Naive thymus-derived CD8-positive, alpha-beta T cell (primary cell): Measurements from ENCODE around the gene VTI1A. TPM values are rescaled to one million over a fixed set of nuclear protein-coding genes. Genes with fewer than 3 reads are reported as not detected.

Source experiments
- ATAC-seq, 2 donors: fragments of 150-1000 bp; cut with Tn5 transposase in 1 of 2; sonication (Bioruptor Pico), chemical (Tn5 transposase) in 1 of 2; 1 replicate in 1 of 2; 2 replicates in 1 of 2; pipeline ENCODE4 v1.10.0; 2021; ENCODE audit warnings: mild to moderate bottlenecking in 2 of 2, moderate library complexity in 2 of 2
- POLR2A ChIA-PET: fragments of 350-600 bp; sonication (Branson Sonifier 250); formaldehyde crosslinking; loops from one replicate; lab custom pipeline; 2021; ENCODE audit warnings: antibody characterized with exemption; lab: Charles Lee
- DNase-seq, 10 donors: peaks; one replicate each; pipeline versions ENCODE4 v3.0.0 to v3.0.0-alpha.2; 2020 to 2022
- H3K27ac Mint-ChIP-seq, 10 donors: one replicate each; pipeline ENCODE4 v1.8.0; 2020 to 2022; ENCODE audit warnings: mild to moderate bottlenecking in 10 of 10, mixed read lengths in 10 of 10, moderate library complexity in 4 of 10, inconsistent platforms in 1 of 10
- H3K27me3 Mint-ChIP-seq, 5 donors: one replicate each; pipeline ENCODE4 v1.8.0; 2021 to 2022; ENCODE audit warnings: mixed read lengths in 5 of 5
- H3K36me3 Mint-ChIP-seq, 3 donors: one replicate each; pipeline ENCODE4 v1.8.0; 2020 to 2022; ENCODE audit warnings: mixed read lengths in 3 of 3, mild to moderate bottlenecking in 2 of 3, inconsistent platforms in 1 of 3
- H3K4me1 Mint-ChIP-seq, 4 donors: one replicate each; pipeline ENCODE4 v1.8.0; 2021 to 2022; ENCODE audit warnings: mixed read lengths in 4 of 4
- H3K4me3 Mint-ChIP-seq, 10 donors: one replicate each; pipeline ENCODE4 v1.8.0; 2020 to 2022; ENCODE audit warnings: mild to moderate bottlenecking in 10 of 10, mixed read lengths in 10 of 10, moderate library complexity in 6 of 10, inconsistent platforms in 1 of 10
- H3K9me3 Mint-ChIP-seq, 9 donors: one replicate each; pipeline ENCODE4 v1.8.0; 2020 to 2022; ENCODE audit warnings: mixed read lengths in 9 of 9, mild to moderate bottlenecking in 3 of 9, inconsistent platforms in 1 of 9, moderate library complexity in 1 of 9
- polyA plus RNA-seq, 3 donors: library from polyadenylated mRNA; unstranded; fragments of 300-500 nt; fragmentation: Illumina TruSeq; gene quantifications; one replicate each; pipeline ENCODE4 v1.2.3, GENCODE V29; 2021
- total RNA-seq, 8 experiments: library from RNA in 2 of 8; stranded (reverse) in 2 of 8; gene quantifications; one replicate each; pipeline ENCODE4 v1.2.3 and lab custom pipeline; 2021 to 2026

Gene VTI1A
- total and polyA plus RNA-seq, 5 experiments from 2014 or later = 24.4 to 42.7 (median 30.2) TPM

DNA sequence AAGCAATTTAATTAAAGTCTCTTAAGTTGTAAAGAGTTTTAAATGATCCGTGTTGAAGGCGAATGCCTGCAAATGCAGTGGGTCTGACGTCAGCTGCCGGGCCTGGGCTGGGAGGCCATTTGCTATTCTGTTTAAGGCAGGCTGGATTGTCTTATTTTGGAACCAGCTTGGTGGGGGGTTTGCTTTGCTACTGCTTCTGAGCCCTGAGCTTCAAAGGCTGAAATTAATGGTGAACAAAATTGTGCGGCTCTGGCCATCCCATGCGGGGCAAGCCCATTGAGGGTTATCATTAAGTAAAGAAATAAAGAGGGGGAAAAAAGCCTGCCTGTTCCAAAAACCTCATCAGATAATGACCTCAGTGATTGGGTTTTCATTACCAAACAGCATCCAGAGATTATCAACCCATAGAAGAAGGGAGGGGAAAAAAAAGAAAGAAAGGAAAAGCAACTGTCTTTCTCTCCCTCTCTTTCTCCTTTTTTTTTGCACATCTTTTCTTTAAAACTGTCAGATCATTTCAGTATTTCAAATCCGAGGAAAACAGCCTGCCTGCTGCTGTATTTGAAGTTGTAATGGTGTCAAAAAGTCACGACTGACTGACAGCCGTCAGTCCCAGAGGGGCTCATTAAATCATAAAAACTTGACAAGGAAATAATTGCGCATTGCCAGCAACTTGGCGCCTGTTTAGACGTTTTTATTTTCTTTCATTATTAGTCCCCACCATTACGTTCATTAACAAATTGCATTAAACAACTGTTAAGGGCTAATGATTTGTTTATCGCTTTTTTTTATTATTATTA, 371.2 kb downstream of the VTI1A start:
- Mint-ChIP-seq H3K27ac (no peak overlapping the region), H3K4me1 (peaks cover 0 to 15% (median 2%) of the 10 kb centered on the region in 4 donors), H3K27me3 (no peaks in the 10 kb centered on the region), H3K4me3 (no peak overlapping the region), H3K36me3 (peaks cover 4 to 41% (median 27%) of the 10 kb centered on the region in 3 donors), H3K9me3 (no peaks in the 10 kb centered on the region)
- POLR2A ChIA-PET = no interaction called here
- ATAC-seq (no peak), DNase-seq (no peak)

- Mint-ChIP-seq H3K4me3 (no peak overlapping the region), H3K9me3 (no peaks in the 10 kb centered on the region), H3K27me3 (no peaks in the 10 kb centered on the region), H3K4me1 (peaks cover 0 to 15% (median 2%) of the 10 kb centered on the region in 4 donors), H3K36me3 (peaks cover 4 to 40% (median 27%) of the 10 kb centered on the region in 3 donors), H3K27ac (no peak overlapping the region)
- ATAC-seq (no peak), DNase-seq (no peak)
- POLR2A ChIA-PET = no interaction called here
Observed at GRCh38 chr10:112819231-112819630, 372.2 kb downstream of the VTI1A start.

DNA sequence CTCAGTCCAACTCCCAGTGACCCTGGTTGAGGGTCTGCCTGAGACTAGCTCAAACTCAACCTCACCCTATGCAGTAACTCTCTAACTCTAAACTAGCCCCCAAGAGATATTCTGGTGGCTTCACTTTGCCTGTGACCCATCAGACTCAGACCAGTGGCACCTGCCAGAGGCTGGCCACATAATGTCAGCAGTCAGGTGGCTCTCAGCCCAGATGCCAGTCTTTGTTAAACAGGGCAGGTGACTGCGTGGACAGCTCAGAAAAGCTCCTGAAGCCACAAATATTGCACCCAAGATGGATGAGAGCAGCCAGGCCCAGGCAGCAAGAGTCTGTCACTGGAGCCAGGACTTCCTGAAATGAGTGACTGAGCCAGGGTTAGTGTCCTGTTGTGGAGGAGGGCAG, 373.3 kb downstream of the VTI1A start:
- no peaks in the 10 kb centered on the region for H3K27me3 Mint-ChIP-seq
- POLR2A ChIA-PET = interaction anchor here (0.5 kb wide), 1 partner anchor 88 kb away, joined by 3 read pairs; no protein-coding TSS in a partner anchor
- peaks cover 0 to 8% (median 2%) of the 10 kb centered on the region in 4 donors for H3K4me1 Mint-ChIP-seq
- no peaks in the 10 kb centered on the region for H3K9me3 Mint-ChIP-seq
- H3K27ac Mint-ChIP-seq = peak overlapping the region in 2 of 10 donors; percentile 51 to 79
- H3K4me3 Mint-ChIP-seq = no peak overlapping the region
- DNase-seq = no peak
- H3K36me3 Mint-ChIP-seq = peaks cover under 1 to 30% (median 23%) of the 10 kb centered on the region in 3 donors
- no peak for ATAC-seq

GRCh38 chr10:112821038-112821437, 374.0 kb downstream of the VTI1A start:
- ATAC-seq (no peak), DNase-seq (no peak)
- Mint-ChIP-seq H3K9me3 (no peaks in the 10 kb centered on the region), H3K4me1 (peaks cover 0 to 4% (median 1%) of the 10 kb centered on the region in 4 donors), H3K27ac (no peak overlapping the region), H3K4me3 (no peak overlapping the region), H3K36me3 (peaks cover 0 to 23% (median 17%) of the 10 kb centered on the region in 3 donors), H3K27me3 (no peaks in the 10 kb centered on the region)
- POLR2A ChIA-PET = interaction anchor here (0.6 kb wide), 1 partner anchor 13 kb away, joined by 3 read pairs; no protein-coding TSS in a partner anchor

DNA sequence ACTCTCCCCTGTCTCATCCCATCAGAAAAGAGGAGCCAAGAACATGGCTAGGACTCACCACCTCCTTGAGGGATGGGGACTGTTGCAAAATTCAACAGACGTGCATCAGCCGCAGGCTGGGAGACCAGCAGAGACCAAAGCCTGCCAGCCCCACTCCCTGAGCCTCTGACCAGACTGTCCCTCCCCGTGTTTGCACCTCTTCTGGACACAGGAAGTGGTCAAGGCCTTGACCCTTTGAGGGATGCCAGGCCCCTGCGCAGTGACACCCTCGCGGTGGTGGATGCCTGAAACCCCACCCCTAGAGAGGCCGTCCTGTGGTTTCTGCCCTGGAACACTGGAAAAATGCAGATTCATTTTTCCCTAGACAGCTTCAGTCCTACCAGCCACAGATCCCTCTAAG, 374.6 kb downstream of the VTI1A start:
- no peak for ATAC-seq
- no peak for DNase-seq
- POLR2A ChIA-PET = interaction anchor here (0.6 kb wide), 1 partner anchor 14 kb away, joined by 3 read pairs; no protein-coding TSS in a partner anchor
- no peak overlapping the region for H3K27ac Mint-ChIP-seq
- peaks cover 0 to 4% (median under 1%) of the 10 kb centered on the region in 4 donors for H3K4me1 Mint-ChIP-seq
- H3K36me3 Mint-ChIP-seq = peaks cover 0 to 17% (median 12%) of the 10 kb centered on the region in 3 donors
- H3K4me3 Mint-ChIP-seq = no peak overlapping the region
- no peaks in the 10 kb centered on the region for H3K9me3 Mint-ChIP-seq
- no peaks in the 10 kb centered on the region for H3K27me3 Mint-ChIP-seq

- H3K27me3 Mint-ChIP-seq = no peaks in the 10 kb centered on the region
- DNase-seq (no peak), ATAC-seq (no peak)
- H3K4me1 Mint-ChIP-seq = peaks cover 0 to 4% (median under 1%) of the 10 kb centered on the region in 4 donors
- no peaks in the 10 kb centered on the region for H3K9me3 Mint-ChIP-seq
- POLR2A ChIA-PET = no interaction called here
- no peak overlapping the region for H3K4me3 Mint-ChIP-seq
- no peak overlapping the region for H3K27ac Mint-ChIP-seq
- peaks cover 0 to 20% (median 13%) of the 10 kb centered on the region in 3 donors for H3K36me3 Mint-ChIP-seq
Observed at GRCh38 chr10:112823007-112823406, 376.0 kb downstream of the VTI1A start.

DNA sequence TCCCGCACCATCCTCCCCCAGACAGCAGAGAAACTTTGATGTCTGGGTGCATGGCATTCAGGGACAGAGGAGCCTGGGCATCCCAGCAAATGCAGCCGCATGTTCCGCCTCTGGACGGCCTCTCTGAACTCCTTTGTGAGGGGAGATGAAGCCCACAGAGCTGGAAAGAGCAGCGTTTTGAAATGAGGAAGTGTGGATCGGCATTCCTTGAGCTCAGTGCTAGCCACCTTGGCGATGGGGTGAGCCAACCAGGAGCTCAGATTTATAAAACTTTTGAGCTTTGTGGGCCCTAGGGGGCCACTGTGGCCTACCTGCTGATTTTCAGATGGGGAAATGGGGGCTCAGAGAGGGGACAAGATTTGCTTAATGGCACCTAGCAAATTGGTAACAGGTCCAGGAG, 376.6 kb downstream of the VTI1A start:
- POLR2A ChIA-PET = no interaction called here
- Mint-ChIP-seq H3K27me3 (no peaks in the 10 kb centered on the region), H3K4me3 (no peak overlapping the region), H3K9me3 (no peaks in the 10 kb centered on the region), H3K27ac (no peak overlapping the region), H3K4me1 (peaks cover 0 to 4% (median under 1%) of the 10 kb centered on the region in 4 donors), H3K36me3 (peaks cover 0 to 21% (median 13%) of the 10 kb centered on the region in 3 donors)
- no peak for ATAC-seq
- no peak for DNase-seq

DNA sequence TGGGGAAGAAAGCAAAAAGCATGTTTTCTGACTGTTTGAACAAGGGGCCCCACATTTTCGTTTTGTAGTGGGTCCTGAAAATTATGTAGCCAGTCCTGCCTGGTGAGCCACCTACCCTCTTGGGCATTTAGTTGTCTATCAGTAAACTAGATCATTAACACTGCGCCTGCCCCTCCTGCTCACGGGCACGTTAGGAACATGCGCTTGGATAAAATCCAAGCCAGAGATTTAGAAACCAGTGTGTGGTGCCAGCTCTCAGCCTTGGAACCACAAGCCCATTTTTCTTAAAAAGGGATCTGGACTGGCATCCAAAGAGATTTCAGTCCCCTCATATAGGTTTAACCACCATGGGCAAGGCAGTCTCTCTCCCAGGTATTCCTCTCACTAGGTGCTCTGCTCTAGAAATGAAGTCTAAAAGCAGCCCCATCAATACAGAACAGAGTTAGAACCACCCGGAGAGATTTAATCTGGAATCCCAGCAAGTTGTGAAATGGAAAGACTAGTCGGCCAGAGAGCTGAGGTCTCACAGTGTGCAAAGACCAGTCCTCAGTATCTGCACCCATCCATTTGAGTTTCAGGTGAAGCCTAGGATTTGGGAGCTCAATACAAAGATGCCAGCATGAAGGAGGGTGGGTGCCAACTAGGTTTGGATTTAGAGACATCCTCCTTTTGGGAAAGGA, 379.1 kb downstream of the VTI1A start:
- DNase-seq (no peak), ATAC-seq (no peak)
- no peak overlapping the region for H3K27ac Mint-ChIP-seq
- no peaks in the 10 kb centered on the region for H3K4me1 Mint-ChIP-seq
- POLR2A ChIA-PET = no interaction called here
- H3K9me3 Mint-ChIP-seq = no peaks in the 10 kb centered on the region
- peaks cover 4 to 25% (median 17%) of the 10 kb centered on the region in 3 donors for H3K36me3 Mint-ChIP-seq
- H3K27me3 Mint-ChIP-seq = no peaks in the 10 kb centered on the region
- H3K4me3 Mint-ChIP-seq = no peak overlapping the region

- H3K4me1 Mint-ChIP-seq = no peaks in the 10 kb centered on the region
- DNase-seq (no peak), ATAC-seq (no peak)
- H3K9me3 Mint-ChIP-seq = no peaks in the 10 kb centered on the region
- no peaks in the 10 kb centered on the region for H3K27me3 Mint-ChIP-seq
- H3K36me3 Mint-ChIP-seq = peaks cover 8 to 32% (median 17%) of the 10 kb centered on the region in 3 donors
- POLR2A ChIA-PET = no interaction called here
- H3K4me3 Mint-ChIP-seq = no peak overlapping the region
- no peak overlapping the region for H3K27ac Mint-ChIP-seq
Observed at GRCh38 chr10:112827086-112827485, 380.1 kb downstream of the VTI1A start.

- Mint-ChIP-seq H3K27me3 (no peaks in the 10 kb centered on the region), H3K9me3 (no peaks in the 10 kb centered on the region), H3K4me1 (no peaks in the 10 kb centered on the region), H3K4me3 (no peak overlapping the region), H3K36me3 (peaks cover 8 to 32% (median 15%) of the 10 kb centered on the region in 3 donors), H3K27ac (no peak overlapping the region)
- ATAC-seq (no peak), DNase-seq (no peak)
- POLR2A ChIA-PET = no interaction called here
Observed at GRCh38 chr10:112827951-112828350, 380.9 kb downstream of the VTI1A start.

DNA sequence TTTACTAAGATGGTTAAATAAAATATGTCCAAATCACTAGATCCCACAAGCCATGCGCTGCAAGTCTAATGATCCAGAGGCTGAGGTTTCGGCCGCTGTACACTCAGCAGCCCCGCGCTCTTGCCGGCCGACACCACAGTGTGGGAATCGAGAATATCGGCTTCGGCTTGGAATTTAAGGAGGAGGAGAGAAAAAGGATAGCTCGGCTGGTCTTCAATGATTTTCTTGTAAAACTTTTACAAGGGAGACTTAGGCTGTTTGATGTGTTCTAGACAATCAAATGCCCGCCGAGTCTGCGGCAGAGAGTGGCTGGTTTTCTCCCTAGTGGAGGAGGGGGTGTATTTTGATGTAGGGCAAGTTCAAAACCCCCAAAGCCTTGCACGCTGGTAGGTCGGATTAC, 384.8 kb downstream of the VTI1A start:
- POLR2A ChIA-PET = no interaction called here
- no peak for ATAC-seq
- DNase-seq = no peak
- peaks cover 0 to 3% (median under 1%) of the 10 kb centered on the region in 4 donors for H3K4me1 Mint-ChIP-seq
- H3K9me3 Mint-ChIP-seq = peaks cover 0 to 2% (median 0%) of the 10 kb centered on the region in 9 donors
- H3K27me3 Mint-ChIP-seq = no peaks in the 10 kb centered on the region
- H3K27ac Mint-ChIP-seq = peak overlapping the region in 1 of 10 donors; percentile 11
- peaks cover 12 to 34% (median 15%) of the 10 kb centered on the region in 3 donors for H3K36me3 Mint-ChIP-seq
- no peak overlapping the region for H3K4me3 Mint-ChIP-seq

GRCh38 chr10:112832361-112832878, 385.4 kb downstream of the VTI1A start:
- ATAC-seq (no peak), DNase-seq (no peak)
- Mint-ChIP-seq H3K36me3 (peaks cover 12 to 31% (median 15%) of the 10 kb centered on the region in 3 donors), H3K9me3 (peaks cover 0 to 2% (median 0%) of the 10 kb centered on the region in 9 donors), H3K4me3 (no peak overlapping the region), H3K27me3 (no peaks in the 10 kb centered on the region), H3K4me1 (peaks cover 0 to 3% (median under 1%) of the 10 kb centered on the region in 4 donors), H3K27ac (no peak overlapping the region)
- POLR2A ChIA-PET = no interaction called here
